ENCODE measurements around the gene CORO2B. TPM values are rescaled to one million over a fixed set of nuclear protein-coding genes. Genes with fewer than 3 reads are reported as not detected.

CORO2B gene
- total and polyA plus RNA-seq, 2 of the 13 experiments (the other 11 are each of a cell fraction or from before 2014, with no cell fraction given) = 0.35 to 0.63 TPM

DNA sequence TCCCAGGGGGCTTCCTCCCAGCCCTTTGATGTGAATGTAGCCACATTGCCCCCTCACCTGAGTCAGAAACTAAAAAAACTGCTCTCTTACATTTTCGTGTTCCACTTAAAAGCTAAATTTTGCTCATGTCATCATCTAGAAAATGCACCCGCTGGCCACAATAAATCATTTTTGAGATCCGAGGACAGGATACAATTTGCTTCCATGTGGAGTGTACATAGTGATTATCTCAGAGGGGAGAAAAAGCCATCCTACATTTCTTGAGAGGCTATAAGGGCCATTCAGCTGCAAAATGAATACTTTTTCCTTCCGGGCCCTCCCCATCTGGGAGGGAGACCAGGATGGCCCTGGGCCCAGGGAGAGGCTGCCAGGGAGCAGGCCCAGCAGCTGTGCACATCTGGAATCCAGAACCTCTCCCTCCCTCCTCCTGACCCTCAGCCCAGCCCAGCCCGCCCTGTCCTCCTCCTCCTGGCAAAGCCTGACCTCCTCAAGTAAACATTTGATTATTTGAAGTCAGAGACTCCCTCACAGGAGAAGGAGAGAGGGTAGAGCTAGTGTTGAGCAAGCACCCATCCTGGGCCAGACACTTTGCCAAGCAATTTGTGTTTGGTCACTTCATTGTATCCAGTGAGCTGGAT, 59.1 kb downstream of the CORO2B start:
- H3K9ac ChIP-seq (ENCODE audit: insufficient read depth, low read depth, low read length) = no peak overlapping the region
- intact Hi-C loops (cut with micrococcal nuclease; ENCODE audit: unreplicated experiment) (no loop called here), in situ Hi-C loops (cut with HindIII; ENCODE audit: extremely low pct_ligation_motif_present, low pct_unique_long_range_greater_than_20kb) (no loop called here)
- H3K27me3 ChIP-seq (ENCODE audit: control insufficient read depth in 1 of 2, insufficient read depth in 2 of 2, low read length in 2 of 2) = peaks cover 0 to 4% of the 10 kb centered on the region in 2 experiments; a peak in 2 of 5 replicates
- no peak for FAIRE-seq
- H3K4me3 ChIP-seq (replicated peaks in 1 of 3; ENCODE audit: insufficient read depth in 1 of 3, low read depth in 2 of 3, low read length in 3 of 3) = no peak overlapping the region
- no peaks in the 10 kb centered on the region for H3K36me3 ChIP-seq (replicated peaks in 1 of 2; ENCODE audit: control insufficient read depth in 1 of 2, insufficient read depth in 2 of 2, low read length in 2 of 2)
- ChIA-PET POLR2A (no interaction called here), CTCF (ENCODE audit: low intra/inter-chr PET ratio, low total read pairs) (no interaction called here)
- BruUV-seq (replicated peaks) = no TSS peak
- WGBS (ENCODE audit: low lambda C conversion rate) = 27% methylated on average over 4 of the region's 5 CpGs
- no peaks in the 10 kb centered on the region for H3K79me2 ChIP-seq (ENCODE audit: insufficient read depth, low read length)
- TF ChIP-seq, protein P1, sequence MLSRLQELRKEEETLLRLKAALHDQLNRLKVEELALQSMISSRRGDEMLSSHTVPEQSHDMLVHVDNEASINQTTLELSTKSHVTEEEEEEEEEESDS (CRISPR knock-in tag; IDR thresholded peaks at IDR 0.05; ENCODE audit: borderline replicate concordance) = no peak
- TF ChIP-seq ADNP (CRISPR knock-in tag; IDR thresholded peaks at IDR 0.05) = no peak
- TF ChIP-seq KDM1A (CRISPR knock-in tag; IDR thresholded peaks at IDR 0.05) = no peak
- no peak for TF ChIP-seq JUN (CRISPR knock-in tag; IDR thresholded peaks at IDR 0.05)
- no peak for TF ChIP-seq ZIK1 (CRISPR knock-in tag; IDR thresholded peaks at IDR 0.05; ENCODE audit: borderline replicate concordance, low read depth)
- no peak for TF ChIP-seq ZNF451 (CRISPR knock-in tag; IDR thresholded peaks at IDR 0.05)
- TF ChIP-seq JUND (CRISPR knock-in tag; IDR thresholded peaks at IDR 0.05) = no peak
- TF ChIP-seq KDM2A (CRISPR knock-in tag; IDR thresholded peaks at IDR 0.05; ENCODE audit: borderline replicate concordance, low read depth) = no peak
- no peak for TF ChIP-seq ETV6 (CRISPR knock-in tag; conservative IDR thresholded peaks at IDR 0.05)
- no peak for TF ChIP-seq GATA4 (IDR thresholded peaks at IDR 0.05; ENCODE audit: borderline replicate concordance, low read depth)
- TF ChIP-seq ZNF496 (CRISPR knock-in tag; IDR thresholded peaks at IDR 0.05; ENCODE audit: insufficient replicate concordance) = no peak
- TF ChIP-seq IRX3 (CRISPR knock-in tag; IDR thresholded peaks at IDR 0.05; ENCODE audit: borderline replicate concordance, low read depth) = no peak
- no peak for TF ChIP-seq HOXD1 (CRISPR knock-in tag; IDR thresholded peaks at IDR 0.05)
- TF ChIP-seq NFKB2 (CRISPR knock-in tag; IDR thresholded peaks at IDR 0.05; ENCODE audit: borderline replicate concordance) = no peak
- no peak for TF ChIP-seq TCF12 (IDR thresholded peaks at IDR 0.05)
- no peak for TF ChIP-seq TCF12 (CRISPR knock-in tag; IDR thresholded peaks at IDR 0.05)
- H3K4me2 ChIP-seq (ENCODE audit: low read depth, low read length) = no peak overlapping the region
- peaks cover 6% of the 10 kb centered on the region for H3K4me1 ChIP-seq (ENCODE audit: insufficient read depth, low read length)
- no peak overlapping the region for H3K27ac ChIP-seq (ENCODE audit: extremely low read length, insufficient read depth, low read length)
- no peaks in the 10 kb centered on the region for H3K9me3 ChIP-seq (ENCODE audit: low read length)
- no peak overlapping the region for H2AFZ ChIP-seq (ENCODE audit: low read length)
- no peak for ATAC-seq
- DNase-seq (ENCODE audit: low spot score) = no peak
- no peaks in the 10 kb centered on the region for H4K20me1 ChIP-seq (ENCODE audit: insufficient read depth, low read length)

Measured in HepG2 (cell line).